PC-3 (cell line): ENCODE data around the gene PLA2G2D.

Experiments used
- CTCF ChIP-seq: fragments of 300-600 bp; sonication (generic); conservative IDR thresholded peaks from 2 replicates; pipeline ENCODE4 v1.5.1; 2017; ENCODE audit warnings: antibody characterized with exemption, low read depth, mild to moderate bottlenecking, low read length
- EZH2 ChIP-seq: fragments of 300-600 bp; sonication (generic); IDR thresholded peaks from one replicate; pipeline ENCODE4 v1.6.1; 2017; ENCODE audit warnings: antibody characterized with exemption, mild to moderate bottlenecking, low read length; ENCODE audit not compliant: unreplicated experiment
- EZH2phosphoT487 ChIP-seq: fragments of 300-600 bp; sonication (generic); IDR thresholded peaks from 2 replicates; pipeline ENCODE4 v1.6.1; 2018; ENCODE audit warnings: mild to moderate bottlenecking, antibody characterized with exemption, low read length, borderline replicate concordance

DNA sequence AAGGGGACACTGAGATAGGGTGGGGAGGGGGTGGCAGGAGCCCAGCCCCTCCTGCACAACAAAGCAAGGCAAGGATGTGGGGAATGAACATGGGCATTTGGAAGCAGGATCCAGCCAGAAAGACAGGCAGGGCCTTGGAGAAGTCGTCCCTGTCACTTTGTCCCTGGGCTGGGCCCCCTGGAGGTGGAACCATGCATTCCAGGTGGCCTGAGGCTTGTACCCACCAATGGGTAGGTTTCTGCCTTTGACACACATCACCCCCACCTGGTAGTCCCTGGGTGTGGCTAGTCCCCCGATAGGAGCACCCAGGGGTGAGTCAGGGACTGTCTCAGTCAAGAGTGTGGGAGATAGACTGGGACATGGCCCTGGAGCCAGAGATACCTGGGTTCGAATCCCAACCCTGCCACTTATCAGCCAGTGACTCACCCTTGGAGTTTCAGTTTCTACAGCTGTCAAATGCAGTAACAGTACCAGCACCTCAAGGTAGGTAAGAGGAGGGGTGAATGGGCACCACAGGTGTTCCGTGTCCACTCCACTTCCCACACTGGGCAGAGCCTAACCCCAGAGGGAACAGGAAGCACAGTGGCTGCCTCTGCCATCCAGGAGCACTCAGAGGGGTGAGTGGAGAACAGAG lies 10.0 kb downstream of the PLA2G2D start:
- TF ChIP-seq EZH2 (no peak), CTCF (0 out of 2 replicates have a peak, but pooled peaks have one; percentile 16), EZH2phosphoT487 (no peak)
